HEK293 (cell line): ENCODE measurements around the gene IRX4.

Source experiments
- CTCF ChIP-seq: fragments of 450-650 bp; formaldehyde crosslinking; IDR thresholded peaks from 2 replicates; pipeline ENCODE4 v1.5.1; 2016; ENCODE audit warnings: missing biosample characterization, missing genetic modification characterization
- REST ChIP-seq: fragments of 450-650 bp; formaldehyde crosslinking; IDR thresholded peaks from 2 replicates; pipeline ENCODE4 v1.5.1; 2016; ENCODE audit warnings: missing biosample characterization, missing genetic modification characterization
- SCRT2 ChIP-seq: fragments of 450-650 bp; formaldehyde crosslinking; IDR thresholded peaks from 2 replicates; pipeline ENCODE4 v1.5.1; 2016; ENCODE audit warnings: missing biosample characterization, missing genetic modification characterization
- TCF7L2 ChIP-seq: IDR thresholded peaks from 2 replicates; pipeline ENCODE4 v1.6.1; 2011; ENCODE audit warnings: low read depth, mild to moderate bottlenecking, inconsistent platforms, low read length, moderate library complexity, borderline replicate concordance
- YY1 ChIP-seq: fragments of 450-650 bp; formaldehyde crosslinking; IDR thresholded peaks from 2 replicates; pipeline ENCODE4 v1.5.1; 2018; ENCODE audit warnings: missing biosample characterization, missing genetic modification characterization
- ZBTB44 ChIP-seq: fragments of 450-650 bp; IDR thresholded peaks from 2 replicates; pipeline ENCODE4 v1.5.1; 2018; ENCODE audit warnings: missing biosample characterization, mild to moderate bottlenecking, missing genetic modification characterization
- ZNF175 ChIP-seq: fragments of 450-650 bp; formaldehyde crosslinking; IDR thresholded peaks from 2 replicates; pipeline ENCODE4 v1.5.1; 2016; ENCODE audit warnings: missing biosample characterization, missing genetic modification characterization
- ZNF449 ChIP-seq: fragments of 450-650 bp; formaldehyde crosslinking; IDR thresholded peaks from 2 replicates; pipeline ENCODE4 v1.5.1; 2017; ENCODE audit warnings: missing biosample characterization, mild to moderate bottlenecking, missing genetic modification characterization, moderate library complexity
- ZNF558 ChIP-seq: fragments of 450-650 bp; formaldehyde crosslinking; IDR thresholded peaks from 2 replicates; pipeline ENCODE4 v1.5.1; 2016; ENCODE audit warnings: missing biosample characterization, missing genetic modification characterization

- TF ChIP-seq CTCF (no peak), SCRT2 (tag by site-specific recombination) (no peak), REST (no peak), YY1 (tag by site-specific recombination) (no peak), ZNF558 (tag by site-specific recombination) (no peak), TCF7L2 (no peak), ZBTB44 (no peak), ZNF175 (tag by site-specific recombination) (no peak), ZNF449 (no peak)
Measured at GRCh38 chr5:1899201-1899600, 16.5 kb upstream of the IRX4 start.
